Ascending aorta (tissue), 2 donors: Measurements from ENCODE around the gene PDLIM5. TPM values are rescaled to one million over a fixed set of nuclear protein-coding genes. Genes with fewer than 3 reads are reported as not detected.

Source experiments
- DNase-seq, 2 donors: peaks; one replicate each; pipeline ENCODE4 v3.0.0-alpha.2; 2019; ENCODE audit warnings: low spot score in 2 of 2
- H3K27ac ChIP-seq, 2 donors: fragments of 200-600 bp; sonication (generic); one replicate each; pipeline ENCODE4 v1.5.1; 2016 to 2017; ENCODE audit warnings: mild to moderate bottlenecking in 1 of 2
- H3K27me3 ChIP-seq: fragments of 200-600 bp; sonication (generic); one replicate; pipeline ENCODE4 v1.5.1; 2017
- H3K36me3 ChIP-seq, 2 donors: fragments of 200-600 bp; sonication (generic); one replicate each; pipeline ENCODE4 v1.5.1; 2016
- H3K4me1 ChIP-seq, 2 donors: fragments of 200-600 bp; sonication (generic); one replicate each; pipeline ENCODE4 v1.5.1; 2016 to 2017; ENCODE audit warnings: mild to moderate bottlenecking in 1 of 2
- H3K4me3 ChIP-seq, 2 donors: fragments of 200-600 bp; sonication (generic); one replicate each; pipeline ENCODE4 v1.5.1; 2016 to 2017; ENCODE audit warnings: mild to moderate bottlenecking in 1 of 2
- H3K9me3 ChIP-seq, 2 donors: fragments of 200-600 bp; sonication (generic); one replicate each; pipeline ENCODE4 v1.5.1; 2016
- intact Hi-C: fragments of 100-400 bp; cut with DNase I; formaldehyde crosslinking; loops from one replicate; pipeline ENCODE4 v1.15.1; 2023
- total RNA-seq: library from RNA; depleted of rRNA; stranded (reverse); fragments of >200 nt; gene quantifications from one replicate; pipeline ENCODE4 v1.1.0, GENCODE V29; 2016
- TF ChIP-seq, protein P1 (sequence below), 3 experiments: fragments of 200-600 bp in 2 of 3; fragments of 450-650 bp in 1 of 3; sonication (generic) in 2 of 3; IDR thresholded peaks; one replicate each; pipeline ENCODE4 v1.5.1; 2016 to 2019; ENCODE audit warnings: antibody characterized with exemption in 3 of 3, mild to moderate bottlenecking in 1 of 3, moderate library complexity in 1 of 3

The PDLIM5 gene
- total RNA-seq, 1 donor from 2014 or later: 103 TPM

DNA sequence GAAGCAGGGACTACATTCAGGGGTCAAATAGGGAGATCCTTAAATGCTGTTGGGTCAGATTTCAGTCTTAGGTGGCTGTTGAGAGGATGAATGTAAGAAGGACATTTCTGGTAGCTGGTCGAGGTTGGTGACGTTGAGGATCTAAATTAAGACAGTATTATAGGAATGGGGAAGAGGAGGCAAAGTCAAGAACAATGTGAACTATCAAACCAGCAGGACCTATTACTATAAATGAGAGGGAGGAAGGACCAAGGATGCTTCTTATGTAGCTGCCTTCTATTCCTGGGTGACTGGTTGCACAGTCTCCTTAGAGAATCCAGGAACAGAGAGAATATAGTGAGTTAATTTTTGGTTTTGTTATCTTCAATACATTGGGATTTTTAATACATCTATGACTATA is 187.6 kb downstream of the PDLIM5 start:
- H3K4me3 ChIP-seq: no peak overlapping the region
- no peaks in the 10 kb centered on the region for H3K27me3 ChIP-seq
- peaks cover 0 to 2% of the 10 kb centered on the region in 2 donors for H3K4me1 ChIP-seq
- H3K36me3 ChIP-seq: peaks cover 19 to 52% of the 10 kb centered on the region in 2 donors
- intact Hi-C loops: no loop called here
- H3K9me3 ChIP-seq: no peaks in the 10 kb centered on the region
- no peak for DNase-seq
- TF ChIP-seq, protein P1, sequence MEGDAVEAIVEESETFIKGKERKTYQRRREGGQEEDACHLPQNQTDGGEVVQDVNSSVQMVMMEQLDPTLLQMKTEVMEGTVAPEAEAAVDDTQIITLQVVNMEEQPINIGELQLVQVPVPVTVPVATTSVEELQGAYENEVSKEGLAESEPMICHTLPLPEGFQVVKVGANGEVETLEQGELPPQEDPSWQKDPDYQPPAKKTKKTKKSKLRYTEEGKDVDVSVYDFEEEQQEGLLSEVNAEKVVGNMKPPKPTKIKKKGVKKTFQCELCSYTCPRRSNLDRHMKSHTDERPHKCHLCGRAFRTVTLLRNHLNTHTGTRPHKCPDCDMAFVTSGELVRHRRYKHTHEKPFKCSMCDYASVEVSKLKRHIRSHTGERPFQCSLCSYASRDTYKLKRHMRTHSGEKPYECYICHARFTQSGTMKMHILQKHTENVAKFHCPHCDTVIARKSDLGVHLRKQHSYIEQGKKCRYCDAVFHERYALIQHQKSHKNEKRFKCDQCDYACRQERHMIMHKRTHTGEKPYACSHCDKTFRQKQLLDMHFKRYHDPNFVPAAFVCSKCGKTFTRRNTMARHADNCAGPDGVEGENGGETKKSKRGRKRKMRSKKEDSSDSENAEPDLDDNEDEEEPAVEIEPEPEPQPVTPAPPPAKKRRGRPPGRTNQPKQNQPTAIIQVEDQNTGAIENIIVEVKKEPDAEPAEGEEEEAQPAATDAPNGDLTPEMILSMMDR (IDR thresholded peaks at IDR 0.05): no peak
- H3K27ac ChIP-seq: no peak overlapping the region

DNA sequence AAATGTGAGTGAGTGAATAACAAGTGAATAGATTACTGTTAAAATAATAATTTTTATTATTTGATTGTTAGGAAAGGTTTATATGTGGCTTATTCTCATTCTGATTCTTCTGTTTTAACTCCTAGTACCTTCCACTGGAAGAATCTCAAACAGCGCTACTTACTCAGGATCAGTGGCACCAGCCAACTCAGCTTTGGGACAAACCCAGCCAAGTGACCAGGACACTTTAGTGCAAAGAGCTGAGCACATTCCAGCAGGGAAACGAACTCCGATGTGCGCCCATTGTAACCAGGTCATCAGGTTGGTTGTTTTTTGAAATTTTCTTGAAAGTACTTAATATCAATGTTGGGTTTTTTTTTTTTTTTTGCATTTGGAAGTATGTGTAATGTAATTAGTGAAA is 188.4 kb downstream of the PDLIM5 start:
- intact Hi-C loops: no loop called here
- peaks cover 24 to 61% of the 10 kb centered on the region in 2 donors for H3K36me3 ChIP-seq
- TF ChIP-seq, protein P1 (IDR thresholded peaks at IDR 0.05): no peak

DNA sequence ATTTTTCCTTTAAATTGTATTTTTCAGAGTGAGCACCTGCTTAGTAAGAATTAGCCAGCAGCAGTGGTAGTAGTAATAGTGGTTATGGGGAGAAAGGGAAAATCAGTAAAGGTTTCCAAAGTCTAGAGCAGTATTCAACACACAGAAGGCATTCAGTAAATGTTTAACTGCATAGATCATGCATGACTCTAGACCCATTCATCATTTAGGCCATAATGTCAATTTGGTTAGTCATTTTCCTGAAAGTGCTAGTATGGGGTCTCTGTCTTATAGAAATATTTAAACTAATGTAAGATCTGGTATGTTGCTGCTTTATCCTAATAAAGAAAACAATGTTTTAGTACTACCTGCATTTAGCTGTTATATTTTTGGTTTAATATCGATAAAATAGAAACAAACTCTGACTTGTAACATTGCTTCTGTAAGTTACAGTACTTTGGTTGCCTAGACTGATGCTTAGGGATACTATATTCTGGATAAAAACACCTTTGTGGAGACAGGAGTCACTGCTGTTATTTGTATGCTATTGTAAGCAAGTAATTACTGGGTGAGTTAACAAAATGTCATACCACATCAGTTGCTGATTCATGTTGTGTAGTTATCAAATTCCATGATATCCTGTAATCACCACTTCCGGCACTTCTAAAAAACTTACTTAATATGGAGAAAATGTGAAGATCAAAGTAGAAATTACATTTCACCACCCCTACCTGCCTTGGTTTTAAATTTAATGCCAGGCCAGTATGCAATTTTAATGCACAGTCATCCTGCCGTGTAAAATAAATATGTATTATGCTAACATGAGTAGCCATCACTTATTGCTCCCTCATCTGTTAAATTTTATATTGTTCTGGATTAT is 190.2 kb downstream of the PDLIM5 start:
- Histone ChIP-seq H3K27me3 (no peaks in the 10 kb centered on the region), H3K9me3 (no peaks in the 10 kb centered on the region), H3K4me3 (no peak overlapping the region), H3K27ac (peak overlapping the region; percentile 29 to 41), H3K36me3 (peaks cover 33 to 74% of the 10 kb centered on the region in 2 donors), H3K4me1 (peaks cover 0 to 2% of the 10 kb centered on the region in 2 donors)
- intact Hi-C loops: no loop called here
- TF ChIP-seq, protein P1 (IDR thresholded peaks at IDR 0.05): no peak
- no peak for DNase-seq

More for the DNA sequence above, 188.4 kb downstream of the PDLIM5 start:
- H3K27ac ChIP-seq: no peak overlapping the region
- no peaks in the 10 kb centered on the region for H3K9me3 ChIP-seq
- no peaks in the 10 kb centered on the region for H3K27me3 ChIP-seq
- peaks cover 0 to 2% of the 10 kb centered on the region in 2 donors for H3K4me1 ChIP-seq
- H3K4me3 ChIP-seq: no peak overlapping the region
- no peak for DNase-seq

DNA sequence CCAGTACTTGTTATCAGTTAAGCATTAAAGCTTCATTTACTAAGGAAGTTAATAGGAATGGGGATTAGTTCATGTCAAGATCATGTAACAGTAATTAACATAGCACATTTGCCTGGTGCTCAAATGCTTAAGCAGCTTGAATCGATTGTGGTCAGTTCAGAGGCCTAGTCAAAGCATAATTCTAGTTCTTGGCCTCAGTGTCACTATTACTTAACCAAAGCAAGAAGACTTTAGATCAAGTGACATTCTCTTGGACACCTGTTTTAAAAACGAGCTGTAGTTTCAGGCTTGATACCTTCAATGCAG is 190.8 kb downstream of the PDLIM5 start:
- peak overlapping the region; percentile 29 to 41 for H3K27ac ChIP-seq
- H3K9me3 ChIP-seq: no peaks in the 10 kb centered on the region
- H3K4me3 ChIP-seq: no peak overlapping the region
- peaks cover 33 to 75% of the 10 kb centered on the region in 2 donors for H3K36me3 ChIP-seq
- peaks cover 0 to 2% of the 10 kb centered on the region in 2 donors for H3K4me1 ChIP-seq
- intact Hi-C loops: no loop called here
- TF ChIP-seq, protein P1 (IDR thresholded peaks at IDR 0.05): no peak
- no peak for DNase-seq
- no peaks in the 10 kb centered on the region for H3K27me3 ChIP-seq

DNA sequence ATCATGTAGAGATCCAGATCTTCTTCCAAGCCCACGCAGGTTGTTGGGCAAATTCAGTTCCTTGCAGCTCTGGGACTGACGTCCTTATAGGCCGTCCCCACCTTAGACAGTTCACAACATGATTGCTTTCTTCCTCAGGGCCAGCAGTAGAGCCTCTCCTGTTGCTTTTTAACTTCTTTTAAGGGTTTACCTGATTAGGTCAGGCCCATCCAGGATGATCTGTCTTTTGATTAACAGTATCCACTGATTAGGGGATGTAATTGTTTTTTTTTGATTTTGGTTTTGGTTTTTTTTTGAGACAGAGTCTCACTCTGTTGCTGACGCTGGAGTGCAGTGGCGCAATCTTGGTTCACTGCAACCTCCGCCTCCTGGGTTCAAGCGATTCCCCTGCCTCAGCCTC is 197.0 kb downstream of the PDLIM5 start:
- intact Hi-C loops: no loop called here
- Histone ChIP-seq H3K4me3 (no peak overlapping the region), H3K36me3 (peaks cover 19 to 39% of the 10 kb centered on the region in 2 donors), H3K27ac (peak overlapping the region in 1 of 2 donors; percentile 24), H3K4me1 (peaks cover 0 to 10% of the 10 kb centered on the region in 2 donors), H3K27me3 (no peaks in the 10 kb centered on the region), H3K9me3 (no peaks in the 10 kb centered on the region)
- TF ChIP-seq, protein P1 (IDR thresholded peaks at IDR 0.05): no peak
- no peak for DNase-seq
